ENCODE data around the gene RASSF5.

The RASSF5 gene, protein sequence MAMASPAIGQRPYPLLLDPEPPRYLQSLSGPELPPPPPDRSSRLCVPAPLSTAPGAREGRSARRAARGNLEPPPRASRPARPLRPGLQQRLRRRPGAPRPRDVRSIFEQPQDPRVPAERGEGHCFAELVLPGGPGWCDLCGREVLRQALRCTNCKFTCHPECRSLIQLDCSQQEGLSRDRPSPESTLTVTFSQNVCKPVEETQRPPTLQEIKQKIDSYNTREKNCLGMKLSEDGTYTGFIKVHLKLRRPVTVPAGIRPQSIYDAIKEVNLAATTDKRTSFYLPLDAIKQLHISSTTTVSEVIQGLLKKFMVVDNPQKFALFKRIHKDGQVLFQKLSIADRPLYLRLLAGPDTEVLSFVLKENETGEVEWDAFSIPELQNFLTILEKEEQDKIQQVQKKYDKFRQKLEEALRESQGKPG

DNA sequence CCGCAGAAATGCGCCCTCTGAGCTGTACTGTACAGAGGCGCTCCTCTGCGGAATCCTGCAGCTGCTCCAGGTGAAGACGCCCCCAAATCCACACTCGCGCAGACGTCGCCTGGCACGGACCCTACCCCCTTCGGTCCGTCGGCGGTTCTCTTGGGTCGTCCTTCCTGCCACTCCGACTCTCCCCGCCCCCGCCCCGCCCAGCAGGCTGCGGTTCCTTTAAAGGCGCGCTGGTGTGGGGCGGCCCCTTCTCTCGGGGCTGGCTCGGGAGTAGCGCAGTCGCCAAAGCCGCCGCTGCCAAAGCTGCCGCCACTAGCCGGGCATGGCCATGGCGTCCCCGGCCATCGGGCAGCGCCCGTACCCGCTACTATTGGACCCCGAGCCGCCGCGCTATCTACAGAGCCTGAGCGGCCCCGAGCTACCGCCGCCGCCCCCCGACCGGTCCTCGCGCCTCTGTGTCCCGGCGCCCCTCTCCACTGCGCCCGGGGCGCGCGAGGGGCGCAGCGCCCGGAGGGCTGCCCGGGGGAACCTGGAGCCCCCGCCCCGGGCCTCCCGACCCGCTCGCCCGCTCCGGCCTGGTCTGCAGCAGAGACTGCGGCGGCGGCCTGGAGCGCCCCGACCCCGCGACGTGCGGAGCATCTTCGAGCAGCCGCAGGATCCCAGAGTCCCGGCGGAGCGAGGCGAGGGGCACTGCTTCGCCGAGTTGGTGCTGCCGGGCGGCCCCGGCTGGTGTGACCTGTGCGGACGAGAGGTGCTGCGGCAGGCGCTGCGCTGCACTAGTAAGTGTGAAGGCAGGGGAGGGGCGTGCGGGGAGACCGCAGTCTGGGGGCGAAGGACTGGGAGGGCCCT is at the start of gene RASSF5:
Gene RASSF5 (plus strand): TSS at position 248 of the 846 bp plus-strand sequence. CDS start 72 bp downstream, at position 320.
- peaks cover 0 to 71% (median 46%) of the 10 kb centered on the region in 4 donors for H3K4me1 ChIP-seq
- no peaks in the 10 kb centered on the region for H3K9me3 ChIP-seq
- TF ChIP-seq, protein P1, sequence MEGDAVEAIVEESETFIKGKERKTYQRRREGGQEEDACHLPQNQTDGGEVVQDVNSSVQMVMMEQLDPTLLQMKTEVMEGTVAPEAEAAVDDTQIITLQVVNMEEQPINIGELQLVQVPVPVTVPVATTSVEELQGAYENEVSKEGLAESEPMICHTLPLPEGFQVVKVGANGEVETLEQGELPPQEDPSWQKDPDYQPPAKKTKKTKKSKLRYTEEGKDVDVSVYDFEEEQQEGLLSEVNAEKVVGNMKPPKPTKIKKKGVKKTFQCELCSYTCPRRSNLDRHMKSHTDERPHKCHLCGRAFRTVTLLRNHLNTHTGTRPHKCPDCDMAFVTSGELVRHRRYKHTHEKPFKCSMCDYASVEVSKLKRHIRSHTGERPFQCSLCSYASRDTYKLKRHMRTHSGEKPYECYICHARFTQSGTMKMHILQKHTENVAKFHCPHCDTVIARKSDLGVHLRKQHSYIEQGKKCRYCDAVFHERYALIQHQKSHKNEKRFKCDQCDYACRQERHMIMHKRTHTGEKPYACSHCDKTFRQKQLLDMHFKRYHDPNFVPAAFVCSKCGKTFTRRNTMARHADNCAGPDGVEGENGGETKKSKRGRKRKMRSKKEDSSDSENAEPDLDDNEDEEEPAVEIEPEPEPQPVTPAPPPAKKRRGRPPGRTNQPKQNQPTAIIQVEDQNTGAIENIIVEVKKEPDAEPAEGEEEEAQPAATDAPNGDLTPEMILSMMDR (IDR thresholded peaks at IDR 0.05), result no peak
- intact Hi-C loops (cut with DNase I; ENCODE audit: low total_unique reads), result loop anchor here (10.0 kb wide), 1 partner anchor 157 kb away; no protein-coding TSS in a partner anchor
- peak within 1 kb of the TSS; percentile 76 to 82 for H3K27ac ChIP-seq
- H3K36me3 ChIP-seq, result no peaks in the 10 kb centered on the region
- DNase-seq, result peak; percentile 83 to 94
- peak within 1 kb of the TSS; percentile 73 to 88 for H3K4me3 ChIP-seq
- no peaks in the 10 kb centered on the region for H3K27me3 ChIP-seq

DNA sequence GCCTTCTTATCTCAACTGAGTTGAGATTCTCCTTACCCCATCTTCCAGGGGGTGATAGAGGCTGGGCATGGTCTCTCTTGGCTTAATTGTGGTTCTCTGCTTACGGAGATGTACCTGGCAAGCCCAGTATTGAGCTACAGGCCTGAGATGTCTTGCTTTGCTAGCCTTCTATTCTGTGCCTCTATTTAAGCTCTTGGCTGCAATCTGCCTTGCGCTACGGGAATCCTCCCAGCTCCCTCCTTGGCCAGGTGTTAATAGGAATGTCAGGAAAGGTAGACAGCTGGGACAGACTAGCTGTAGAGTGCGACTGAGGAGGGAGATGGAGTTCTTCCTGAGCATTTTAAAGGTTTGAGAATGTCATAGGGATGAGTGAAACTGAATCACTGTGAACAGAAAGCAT is 47.6 kb upstream of the RASSF5 start:
- Histone ChIP-seq H3K27me3 (no peaks in the 10 kb centered on the region), H3K9me3 (no peaks in the 10 kb centered on the region), H3K27ac (no peak overlapping the region), H3K36me3 (peaks cover 0 to 27% (median 20%) of the 10 kb centered on the region in 3 donors), H3K4me3 (no peak overlapping the region), H3K4me1 (no peaks in the 10 kb centered on the region)
- intact Hi-C loops (cut with DNase I; ENCODE audit: low total_unique reads), result no loop called here
- TF ChIP-seq, protein P1 (IDR thresholded peaks at IDR 0.05), result no peak
- DNase-seq, result no peak

DNA sequence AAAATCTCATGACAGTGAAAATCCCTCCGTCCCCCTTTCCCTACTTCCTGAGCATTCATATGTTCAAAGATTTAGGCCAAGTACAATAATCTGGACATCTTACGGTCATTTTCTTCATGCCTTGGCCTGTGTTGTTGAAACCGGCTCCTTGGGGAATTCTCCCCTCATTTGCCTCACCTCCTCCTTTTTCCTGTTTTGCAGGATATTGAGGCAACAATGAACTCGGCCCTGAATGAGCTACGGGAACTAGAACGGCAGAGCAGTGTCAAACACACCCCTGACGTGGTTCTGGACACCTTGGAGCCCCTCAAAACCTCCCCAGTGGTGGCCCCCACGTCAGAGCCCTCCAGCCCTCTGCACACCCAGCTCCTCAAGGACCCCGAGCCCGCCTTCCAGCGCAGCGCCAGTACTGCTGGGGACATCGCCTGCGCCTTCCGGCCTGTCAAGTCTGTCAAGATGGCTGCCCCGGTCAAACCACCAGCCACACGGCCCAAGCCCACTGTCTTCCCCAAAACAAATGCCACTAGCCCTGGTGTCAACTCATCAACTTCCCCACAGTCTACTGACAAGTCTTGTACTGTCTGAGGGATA is 46.4 kb upstream of the RASSF5 start:
- TF ChIP-seq, protein P1 (IDR thresholded peaks at IDR 0.05), result no peak
- no peak overlapping the region for H3K4me3 ChIP-seq
- peaks cover 0 to 15% (median 8%) of the 10 kb centered on the region in 3 donors for H3K36me3 ChIP-seq
- no peak overlapping the region for H3K27ac ChIP-seq
- no peaks in the 10 kb centered on the region for H3K9me3 ChIP-seq
- H3K4me1 ChIP-seq, result no peaks in the 10 kb centered on the region
- no peaks in the 10 kb centered on the region for H3K27me3 ChIP-seq
- intact Hi-C loops (cut with DNase I; ENCODE audit: low total_unique reads), result no loop called here
- DNase-seq, result no peak

DNA sequence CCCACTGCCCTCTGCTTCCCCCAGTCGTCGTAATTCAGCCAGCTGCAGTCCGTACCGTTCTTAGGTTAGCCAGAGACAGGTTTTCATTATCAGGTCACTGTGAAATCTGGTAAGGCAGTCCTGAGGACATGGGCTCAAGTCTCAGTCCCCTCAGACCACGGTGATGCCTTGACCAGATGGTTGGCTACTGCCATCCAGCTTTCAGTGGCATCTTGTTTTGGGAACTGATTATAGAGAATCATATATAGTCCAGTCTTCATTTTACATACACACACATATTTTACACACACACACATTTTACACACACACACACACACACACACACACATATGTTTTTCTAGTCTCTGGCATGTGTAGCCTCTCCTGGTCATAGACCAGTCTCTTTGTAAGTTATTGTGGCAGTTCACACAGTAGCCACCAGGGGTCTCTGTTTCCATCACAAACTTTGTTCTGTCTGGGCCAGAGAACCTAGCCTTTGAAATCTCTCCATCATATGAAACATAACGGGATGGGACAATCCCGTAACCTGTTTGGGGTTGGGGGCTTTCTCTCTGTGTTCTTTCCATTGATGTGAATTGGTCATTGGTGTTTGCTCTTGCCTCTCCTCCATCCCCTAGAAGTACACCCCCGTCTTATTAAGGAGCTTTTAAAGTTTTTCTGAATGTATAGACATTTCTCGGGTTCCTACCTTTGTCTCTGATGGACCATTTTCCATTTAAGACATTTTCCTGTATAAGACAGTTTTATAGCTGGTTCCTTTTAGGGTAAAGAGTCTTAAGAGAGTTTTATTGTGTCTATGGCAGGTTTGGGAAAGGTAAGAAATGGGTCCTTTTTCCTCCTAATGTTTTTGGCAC is 45.5 kb upstream of the RASSF5 start:
- no peak overlapping the region for H3K27ac ChIP-seq
- intact Hi-C loops (cut with DNase I; ENCODE audit: low total_unique reads), result no loop called here

More for the DNA sequence above, 45.5 kb upstream of the RASSF5 start:
- Histone ChIP-seq H3K27me3 (peaks cover 0 to 1% of the 10 kb centered on the region in 2 donors), H3K36me3 (peaks cover 0 to 14% (median 8%) of the 10 kb centered on the region in 3 donors), H3K4me1 (no peaks in the 10 kb centered on the region), H3K4me3 (no peak overlapping the region), H3K9me3 (no peaks in the 10 kb centered on the region)
- TF ChIP-seq, protein P1 (IDR thresholded peaks at IDR 0.05), result peak; percentile 71 to 83
- peak in 1 of 2 donors; percentile 80 for DNase-seq
